GM21381 (cell line): Measurements from ENCODE around the gene SELP.

Source experiments
- ATAC-seq: cut with Tn5 transposase; IDR thresholded peaks from one replicate; pipeline ENCODE4 v1.9.1; 2021; ENCODE audit warnings: mild to moderate bottlenecking, moderate library complexity; ENCODE audit not compliant: unreplicated experiment

SELP gene

DNA sequence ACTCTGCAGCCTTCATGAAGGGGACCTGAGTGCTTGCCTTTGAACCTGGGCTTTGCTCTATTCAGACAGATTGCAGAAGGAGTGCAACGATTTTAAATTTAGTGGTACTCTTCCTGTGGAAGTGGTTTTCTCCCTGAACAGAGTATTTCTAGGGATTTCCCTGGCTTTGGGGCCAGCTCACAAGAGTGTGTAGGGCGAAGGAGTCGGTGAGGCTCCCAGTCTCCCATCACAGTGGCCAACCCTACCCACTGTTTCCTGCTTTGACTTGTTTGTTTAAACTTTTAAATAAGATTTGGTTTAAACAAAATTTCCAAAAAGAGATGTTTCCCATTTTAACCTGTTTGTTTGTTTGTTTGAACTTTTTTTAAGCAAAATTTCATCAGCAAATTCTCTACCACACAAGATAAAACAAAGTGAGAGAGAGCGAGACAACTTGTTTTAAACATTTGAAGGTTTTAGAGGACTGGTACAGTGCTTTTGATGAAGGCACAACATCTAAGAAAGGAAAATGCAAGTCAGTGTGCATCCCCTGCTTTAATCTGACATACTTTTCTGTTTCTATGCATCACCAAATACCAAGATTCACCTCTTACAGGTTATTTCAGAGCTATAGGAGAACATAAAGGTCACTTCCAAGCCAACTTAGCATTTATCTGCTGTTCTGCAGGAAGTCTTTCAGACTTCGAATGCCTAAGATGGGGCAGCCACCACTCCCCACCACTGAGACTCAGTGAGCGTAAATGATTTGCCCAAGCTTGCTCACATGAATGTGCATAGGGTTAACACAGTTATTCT is 6.6 kb downstream of the SELP start:
- no peak for ATAC-seq

DNA sequence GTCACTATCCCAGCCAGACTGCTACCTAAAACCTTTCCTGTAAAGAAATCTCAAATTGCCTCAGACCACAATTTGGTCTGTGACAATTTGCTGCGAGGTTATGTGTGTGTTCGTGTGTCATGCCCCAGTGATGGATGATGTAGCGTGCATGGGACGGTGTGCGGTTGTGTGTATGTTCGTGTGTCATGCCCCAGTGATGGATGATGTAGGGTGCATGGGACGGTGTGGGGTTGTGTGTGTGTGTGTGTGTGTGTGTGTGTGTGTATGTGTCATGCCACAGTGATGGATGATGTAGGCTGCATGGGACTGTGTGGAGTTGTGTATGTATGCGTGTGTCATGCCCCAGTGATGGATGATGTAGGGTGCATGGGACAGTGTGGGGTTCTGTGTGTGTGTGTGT is 9.4 kb downstream of the SELP start:
- no peak for ATAC-seq

DNA sequence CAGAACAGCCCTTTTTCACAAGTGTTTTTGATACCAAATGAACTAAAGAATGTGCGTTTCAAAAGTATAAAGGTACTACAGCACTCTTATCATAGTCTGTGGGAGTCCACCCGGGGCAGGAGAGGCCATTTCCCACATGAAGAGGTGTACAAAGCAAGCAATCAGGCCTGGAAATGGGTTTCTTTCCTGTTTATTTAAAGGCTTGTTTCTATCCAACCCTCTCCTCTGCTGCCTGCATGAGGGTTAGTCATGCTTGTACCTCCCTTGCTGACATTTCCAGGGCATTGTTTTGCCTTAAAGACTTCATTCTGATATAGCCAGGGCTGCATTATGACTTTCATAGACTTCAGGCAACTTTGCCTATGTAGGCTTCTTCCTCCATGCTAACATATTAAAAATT is 11.6 kb downstream of the SELP start:
- ATAC-seq, result no peak

DNA sequence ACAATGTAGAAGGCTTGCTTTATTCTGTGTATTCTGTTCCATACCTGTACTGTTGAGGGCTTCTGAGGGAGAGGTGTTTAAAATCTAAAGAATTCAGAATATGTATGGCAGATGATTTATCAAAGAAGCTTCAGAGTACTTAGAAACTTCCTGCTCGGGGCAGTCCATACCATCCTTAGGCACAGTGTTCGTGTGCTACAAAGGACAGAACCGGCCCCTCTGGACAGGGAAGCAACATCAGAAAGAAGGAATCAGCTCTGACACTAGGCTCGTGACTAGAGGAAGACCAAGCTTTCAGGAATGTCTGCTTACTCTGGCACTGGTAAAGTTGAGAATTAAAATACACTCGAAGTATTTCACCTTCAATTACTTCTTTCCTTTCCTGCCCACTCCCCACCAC is 14.1 kb downstream of the SELP start:
- ATAC-seq, result no peak

DNA sequence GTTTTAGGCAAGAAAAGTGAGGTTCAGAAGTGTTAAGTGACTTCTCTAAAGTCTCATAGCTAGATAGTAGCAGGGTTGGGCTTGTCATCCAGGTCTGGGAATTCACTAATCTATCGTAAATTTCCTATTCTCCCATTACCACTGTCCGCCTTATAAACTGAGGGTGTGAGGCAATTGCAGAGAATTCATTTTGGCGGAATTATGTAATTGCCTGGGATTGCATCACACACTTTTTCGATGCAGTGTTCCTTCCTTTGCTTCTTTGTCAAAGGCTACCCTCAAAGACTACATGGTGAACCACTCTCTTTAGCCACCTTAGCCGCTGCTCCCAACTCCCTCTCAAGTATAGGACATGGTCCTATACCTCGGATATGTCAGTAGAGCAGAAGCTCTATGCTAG is 19.1 kb downstream of the SELP start:
- ATAC-seq, result no peak

DNA sequence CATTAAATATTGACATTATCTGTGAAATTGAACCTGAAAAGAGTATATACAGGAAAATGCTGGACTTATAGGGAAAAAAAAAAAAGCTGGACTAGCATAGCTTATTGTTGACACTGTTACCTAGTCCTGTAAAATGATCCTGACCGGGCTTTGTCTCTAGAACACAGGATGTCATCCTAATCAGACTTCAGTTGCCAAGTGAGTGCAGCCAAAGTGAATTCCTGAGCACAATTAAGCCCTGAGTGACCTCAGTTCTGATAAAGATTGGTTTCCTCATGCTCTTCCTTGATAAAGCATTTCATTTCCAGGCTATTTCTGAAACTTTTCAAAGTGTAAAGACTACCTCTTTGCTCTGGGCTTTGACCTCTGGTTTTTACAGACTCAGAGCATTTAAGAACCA is 19.8 kb downstream of the SELP start:
- ATAC-seq, result no peak

DNA sequence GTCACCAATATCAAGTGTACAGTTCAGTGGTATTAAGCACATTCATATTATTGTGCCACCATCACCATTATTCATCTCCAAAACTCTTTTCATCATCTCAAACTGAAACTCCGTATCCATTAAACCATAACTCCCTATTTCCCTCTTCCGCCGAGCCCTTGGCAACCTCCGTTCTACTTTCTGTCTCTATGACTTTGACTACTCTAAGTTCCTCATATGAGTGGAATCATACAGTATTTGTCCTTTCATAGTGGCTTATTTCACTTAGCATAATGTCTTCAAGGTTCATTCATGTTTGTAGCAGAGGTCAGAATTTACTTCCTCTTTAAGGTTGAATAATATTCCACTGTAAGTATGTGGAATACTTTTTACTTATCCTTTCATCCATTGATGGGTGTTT is 21.7 kb downstream of the SELP start:
- ATAC-seq, result no peak

DNA sequence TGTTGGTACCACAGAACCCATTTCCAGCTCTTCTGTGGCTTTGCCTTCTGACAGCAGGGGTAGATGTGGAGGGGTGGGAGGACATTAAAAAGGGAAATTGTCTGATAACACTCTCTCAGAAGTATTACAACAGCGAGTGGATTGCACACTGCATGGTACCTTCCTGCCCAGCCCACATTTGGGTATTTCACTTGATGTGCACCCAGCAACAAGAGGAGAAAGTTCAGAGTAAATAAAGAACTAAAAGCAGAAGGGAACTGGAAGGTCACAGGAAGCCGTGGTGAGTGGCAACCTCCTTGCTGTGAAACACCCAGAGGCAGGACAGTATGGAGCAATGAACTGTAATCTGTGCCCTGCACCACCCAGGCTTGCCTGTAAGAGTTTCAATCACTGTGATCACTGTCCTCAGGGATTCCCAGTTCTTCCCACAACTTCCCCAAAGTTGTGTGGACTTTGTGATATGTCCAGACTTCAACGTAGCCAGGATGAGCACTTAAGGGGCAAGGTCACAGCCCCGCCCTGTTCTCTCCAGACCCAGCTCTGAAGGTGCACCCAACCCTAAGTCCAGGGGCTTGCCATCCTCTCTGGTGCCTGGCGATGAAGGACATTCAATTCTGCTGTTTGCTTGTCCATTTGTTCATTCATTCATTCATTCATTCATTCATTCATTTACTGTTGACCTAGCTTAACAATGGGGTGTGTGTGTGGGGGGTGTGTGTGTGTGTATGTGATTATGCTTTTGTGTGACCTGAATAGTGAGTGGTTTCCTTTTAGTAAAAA is 25.0 kb downstream of the SELP start:
- peak; percentile 58 for ATAC-seq

DNA sequence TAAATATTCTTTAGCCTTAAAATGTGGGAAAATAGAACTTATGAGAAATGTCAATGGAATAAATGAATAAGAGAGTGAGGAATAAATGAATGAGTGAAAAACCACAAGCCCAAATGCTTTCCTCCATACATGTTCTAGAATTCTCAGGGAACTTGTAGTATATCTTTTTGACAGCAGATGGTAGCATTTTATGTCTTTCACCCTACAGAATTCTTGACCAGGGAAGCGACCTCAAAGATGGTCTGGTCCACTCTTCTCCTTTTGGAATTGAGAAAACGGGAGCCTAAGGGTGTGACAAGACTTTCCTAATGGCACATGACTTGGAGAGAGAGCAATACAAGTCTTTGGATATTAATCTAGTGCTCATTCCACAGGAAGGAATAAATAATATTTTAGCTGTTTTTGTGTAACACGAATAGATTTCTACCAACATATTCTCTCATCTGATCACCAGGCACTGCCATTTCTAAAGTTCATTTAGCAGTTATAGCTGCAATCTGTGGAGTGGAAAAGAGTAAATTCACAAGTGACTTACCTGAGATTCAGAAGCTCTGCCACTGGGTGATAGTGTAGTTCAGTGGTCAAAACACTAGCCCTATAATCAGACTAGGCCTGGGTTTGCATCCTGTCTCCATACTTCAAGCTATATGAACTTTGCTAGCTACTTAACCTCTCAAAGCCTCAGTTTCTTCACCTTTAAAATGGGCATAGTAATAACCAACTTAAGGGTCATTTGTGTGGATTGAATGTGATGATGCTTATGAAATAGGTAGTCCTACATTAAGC is 28.6 kb downstream of the SELP start:
- ATAC-seq, result no peak

DNA sequence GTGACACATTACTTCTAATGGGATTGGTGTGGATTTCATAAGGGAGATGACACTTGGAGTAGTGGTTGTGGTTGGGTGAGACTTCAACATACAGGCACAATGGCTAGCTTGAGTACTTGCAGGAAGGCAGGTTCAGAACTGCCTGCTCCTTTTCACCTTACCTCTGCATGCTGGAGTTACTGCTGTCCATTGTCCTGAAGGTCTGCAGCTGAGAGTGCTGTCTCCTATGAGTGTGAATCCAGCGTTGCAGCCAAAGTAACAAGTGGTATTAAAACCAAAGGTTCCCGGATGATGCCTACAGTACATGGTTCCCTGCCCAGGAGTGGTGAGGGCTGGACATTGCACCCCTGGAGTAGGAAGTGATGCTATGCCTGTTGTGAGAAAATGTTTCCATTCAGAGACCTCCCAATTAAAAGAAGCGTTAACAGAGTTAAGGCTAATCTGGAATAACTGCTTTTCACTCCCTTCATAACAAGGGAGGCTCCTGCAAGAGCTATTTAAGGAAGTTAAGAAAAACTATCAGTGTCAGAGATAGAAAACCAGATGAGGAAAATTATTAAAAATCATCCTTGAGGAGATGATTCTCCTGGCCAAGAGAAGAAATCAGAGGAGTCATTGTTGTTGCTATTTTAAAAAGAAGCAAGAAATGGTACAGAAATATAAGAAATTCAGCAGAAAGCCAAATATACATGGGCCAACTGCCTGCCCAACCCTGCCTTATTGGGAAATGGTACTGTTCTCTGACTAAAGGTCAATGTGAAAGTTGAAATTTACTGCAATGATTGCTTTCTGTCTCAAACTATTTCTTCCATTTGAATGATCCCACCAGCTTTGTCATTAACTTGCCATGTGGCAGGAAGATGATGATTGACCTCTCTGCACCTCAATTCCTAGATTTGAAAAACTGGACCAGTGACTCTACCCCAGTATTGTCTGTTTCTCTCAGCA is 33.9 kb downstream of the SELP start:
- ATAC-seq, result no peak

DNA sequence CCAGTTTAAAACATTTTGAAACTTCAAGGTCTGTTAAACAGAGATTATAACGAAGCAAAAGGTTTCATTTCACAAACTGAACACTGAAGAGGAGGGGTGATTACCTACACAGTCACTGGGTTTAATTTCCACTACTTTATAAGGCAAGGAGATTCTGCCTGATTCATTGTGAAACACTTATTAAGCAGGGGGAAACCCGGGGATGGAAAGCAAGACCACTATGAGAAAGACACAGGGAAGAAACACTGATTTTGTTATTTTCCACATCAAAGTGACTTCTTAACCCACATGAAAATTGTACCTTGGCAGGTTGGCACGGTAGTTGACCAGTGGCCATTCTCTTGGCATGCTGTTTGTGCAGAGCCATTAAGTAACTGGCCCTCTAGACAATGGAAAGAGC is 35.5 kb downstream of the SELP start:
- ATAC-seq, result peak; percentile 65

DNA sequence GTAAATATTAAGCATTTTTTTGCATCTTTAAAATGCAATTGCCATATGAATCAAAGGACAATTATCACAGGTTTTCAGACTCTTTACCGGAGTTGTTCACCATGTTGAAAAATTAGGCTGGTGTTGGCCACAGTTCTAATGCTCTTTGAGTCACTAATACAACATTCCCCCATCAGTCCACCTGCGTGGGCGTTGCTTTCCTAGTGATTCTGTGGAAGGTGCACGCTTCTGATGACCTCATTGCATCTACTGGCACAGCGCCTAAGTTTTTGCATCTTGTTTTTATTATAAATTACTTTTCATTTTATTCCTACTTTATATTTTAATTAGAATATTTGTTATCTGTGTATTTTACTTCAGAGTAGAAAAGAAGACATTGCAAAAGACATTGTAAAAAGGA is 39.0 kb downstream of the SELP start:
- no peak for ATAC-seq

DNA sequence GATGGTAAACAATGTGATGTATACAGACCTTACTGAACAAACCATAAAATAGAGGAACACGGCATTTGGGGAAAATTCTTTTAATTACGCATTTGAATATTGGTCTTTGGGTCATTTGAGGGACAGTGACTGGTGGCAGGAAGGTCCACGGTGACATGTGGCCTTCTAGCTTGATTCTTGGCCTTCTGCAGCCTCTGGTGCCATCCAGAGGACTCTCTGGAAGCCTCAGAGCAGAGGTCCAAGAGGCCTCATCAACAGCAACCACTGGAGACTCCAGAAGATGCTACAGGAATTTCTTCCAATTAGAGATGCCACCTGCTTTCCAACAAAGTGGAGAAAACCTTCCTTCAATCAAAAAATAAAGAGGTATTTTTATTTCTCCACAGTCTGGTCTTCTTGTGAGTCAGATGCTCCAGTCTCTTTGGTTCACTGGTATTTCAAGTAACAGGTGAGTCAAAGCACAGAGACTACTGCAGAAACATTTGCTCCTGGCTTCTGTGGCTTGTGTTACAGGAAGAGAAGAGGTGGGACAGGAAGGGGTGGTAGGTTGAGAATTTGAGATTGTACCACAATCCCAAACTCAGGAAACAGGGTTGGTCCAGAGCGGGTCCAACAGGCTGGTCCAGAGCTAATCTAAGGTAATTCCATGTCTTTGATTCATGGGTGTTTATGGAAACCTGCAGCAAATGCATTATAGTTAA is 41.0 kb downstream of the SELP start:
- ATAC-seq, result no peak

DNA sequence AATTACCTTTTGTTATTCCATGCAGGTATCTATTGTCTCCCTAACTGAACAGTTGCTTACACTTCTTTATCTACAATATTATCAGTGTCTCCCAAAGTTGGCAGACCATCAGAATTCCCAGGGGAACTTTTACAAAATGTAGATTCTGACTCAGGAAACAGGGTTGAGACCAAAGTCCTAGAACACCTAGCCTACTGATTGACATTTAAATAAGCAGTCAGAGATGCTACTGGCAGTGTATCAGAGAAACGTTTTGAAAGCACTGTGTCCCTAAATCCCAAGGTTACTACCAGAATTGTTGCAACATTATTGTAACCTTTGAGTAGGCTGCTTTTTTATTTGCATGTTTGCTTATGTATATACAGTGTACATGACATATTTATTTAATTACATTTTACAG is 41.8 kb downstream of the SELP start:
- ATAC-seq, result no peak

DNA sequence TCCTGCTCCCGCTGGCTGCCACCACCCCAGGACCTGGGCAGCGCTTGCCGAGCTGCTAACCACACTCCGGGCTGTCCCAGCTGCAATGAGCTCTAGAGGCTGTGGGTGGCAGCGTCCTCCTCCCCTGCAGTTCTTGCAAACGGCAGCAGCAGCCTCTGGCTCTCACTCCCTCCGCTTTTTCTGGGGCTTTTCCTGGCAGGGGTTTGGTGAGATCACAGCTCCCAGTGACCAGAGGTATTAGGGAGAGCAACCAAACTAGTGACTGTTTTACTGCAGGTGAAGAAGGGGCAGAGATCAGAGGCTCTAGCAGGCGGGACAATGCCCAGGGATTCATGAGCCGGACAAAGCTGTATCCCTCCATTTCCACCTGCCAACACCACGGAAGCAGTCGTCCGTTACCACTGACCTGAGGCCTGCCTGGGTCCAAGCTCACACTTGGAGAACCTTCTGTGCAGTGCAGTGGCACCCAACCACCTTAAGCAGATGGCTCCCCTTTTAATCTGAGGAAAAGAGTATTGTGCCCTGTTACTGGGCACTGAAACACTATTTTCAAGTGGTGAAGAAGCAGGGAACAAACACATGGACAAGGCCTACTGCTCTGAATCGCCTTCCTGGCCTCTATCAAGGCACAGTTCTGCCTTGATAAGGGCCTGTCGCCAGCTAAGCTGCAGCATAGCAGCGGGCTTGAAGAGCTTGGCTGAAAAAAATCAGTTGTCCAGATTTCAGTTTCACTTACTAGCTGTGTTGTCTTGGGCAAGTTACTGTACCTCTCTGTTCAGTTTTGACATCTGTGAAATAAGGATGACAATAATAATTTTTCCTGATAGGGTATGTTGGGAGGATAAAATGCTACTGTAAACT is 43.3 kb downstream of the SELP start, which contains the start of gene F5:
Gene F5, minus strand, starts transcription at position 87 of the 861 bp plus-strand sequence. CDS start 95 bp downstream, outside the sequence.
- ATAC-seq, result peak; percentile 99

DNA sequence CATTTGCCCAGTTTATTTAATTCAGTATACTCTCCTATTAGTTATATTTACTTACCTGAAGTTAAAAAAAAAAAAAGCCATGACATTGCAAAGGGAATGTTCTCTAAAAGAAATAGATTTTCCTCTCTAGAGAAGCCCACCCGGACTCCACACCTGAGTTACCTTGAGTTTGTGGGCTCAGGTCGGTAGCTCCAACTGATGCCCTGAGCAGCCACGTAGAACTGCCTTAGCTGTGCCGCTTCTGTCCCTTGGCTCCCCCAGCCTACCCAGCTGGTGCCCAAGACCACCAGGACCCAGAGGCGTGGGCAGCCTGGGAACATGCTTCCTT is 43.9 kb downstream of the SELP start:
- no peak for ATAC-seq

DNA sequence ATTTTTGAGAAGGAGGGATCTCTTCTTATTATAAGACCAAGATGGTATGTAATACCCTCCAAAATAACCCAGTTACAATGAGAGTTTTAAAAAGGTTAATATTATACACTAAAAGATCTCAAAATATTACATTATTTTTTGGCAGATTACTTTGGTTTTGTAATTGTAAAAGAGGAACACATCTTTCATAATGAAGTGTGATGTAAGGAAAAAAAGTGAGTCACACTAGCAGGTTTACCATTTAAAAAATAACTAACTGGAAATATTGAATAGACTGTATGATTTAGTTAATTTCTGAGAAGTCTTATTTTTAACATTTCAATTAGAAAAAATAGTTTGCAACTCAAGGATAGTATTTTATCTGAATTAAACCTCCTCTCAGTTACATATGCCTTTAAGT is 44.7 kb downstream of the SELP start:
- ATAC-seq, result no peak

DNA sequence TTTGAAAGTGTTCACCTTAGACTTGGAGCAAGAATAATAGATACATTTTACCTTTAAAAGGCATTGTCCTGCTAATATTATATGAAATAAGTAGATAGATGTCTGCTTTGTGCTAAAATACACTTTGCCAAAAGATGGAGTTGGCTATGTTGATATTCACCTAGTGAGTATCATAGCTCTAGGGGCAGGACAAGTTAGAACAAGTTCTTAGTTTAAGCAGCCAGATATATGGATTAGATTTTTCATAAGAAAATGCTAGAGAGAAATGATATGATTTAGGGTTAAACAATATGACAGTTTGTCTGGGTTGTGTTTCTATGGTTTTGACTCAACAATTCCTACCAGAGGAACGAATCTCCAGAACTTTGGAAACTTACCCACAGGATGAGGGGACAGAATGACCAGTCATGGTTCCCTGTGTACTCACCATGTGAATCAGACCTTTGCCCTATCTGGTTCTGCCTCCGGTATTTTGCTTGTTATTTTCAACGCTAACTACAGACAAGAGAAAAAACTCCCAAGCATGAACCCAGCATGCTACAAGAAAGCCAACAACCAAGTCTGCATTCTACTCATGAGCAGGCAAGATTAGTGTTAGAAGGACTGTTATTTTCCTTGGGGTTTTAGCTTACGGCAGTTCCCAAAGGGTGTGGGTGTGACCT is 45.3 kb downstream of the SELP start:
- no peak for ATAC-seq
